GM18861 (cell line): ENCODE measurements around the gene VGLL3.
"Not testable (repeated sequence)": the region's sequence is repeated elsewhere in the genome, so short reads cannot be mapped to it uniquely, and the experiment has no call there.

ENCODE experiments used
- ATAC-seq: cut with Tn5 transposase; IDR thresholded peaks from one replicate; pipeline ENCODE4 v1.9.1; 2021; ENCODE audit not compliant: unreplicated experiment

The VGLL3 gene

GRCh38 chr3:86990734-86991481 is at the start of gene VGLL3:
Gene VGLL3 (minus strand): TSS chr3:86991149. CDS start chr3:86990743, 406 bp downstream.
- ATAC-seq: no peak

GRCh38 chr3:87037652-87038051 is 46.7 kb upstream of the VGLL3 start:
- no peak for ATAC-seq

GRCh38 chr3:87036671-87037070 is 45.7 kb upstream of the VGLL3 start:
- no peak for ATAC-seq

- no peak for ATAC-seq
Observed at GRCh38 chr3:87035339-87035738, 44.4 kb upstream of the VGLL3 start.

GRCh38 chr3:87033205-87033604 is 42.3 kb upstream of the VGLL3 start:
- ATAC-seq: no peak

- ATAC-seq: no peak
Observed at GRCh38 chr3:87025661-87026645, 35.0 kb upstream of the VGLL3 start.

GRCh38 chr3:87017370-87017769 is 26.4 kb upstream of the VGLL3 start:
- ATAC-seq: not testable (repeated sequence)

- ATAC-seq: no peak
Observed at GRCh38 chr3:87009271-87009670, 18.3 kb upstream of the VGLL3 start.

- ATAC-seq: no peak
Observed at GRCh38 chr3:87006844-87007439, 16.0 kb upstream of the VGLL3 start.

GRCh38 chr3:87004883-87005282 is 13.9 kb upstream of the VGLL3 start:
- no peak for ATAC-seq

GRCh38 chr3:87002346-87002745 is 11.4 kb upstream of the VGLL3 start:
- no peak for ATAC-seq

GRCh38 chr3:87001473-87002098 is 10.6 kb upstream of the VGLL3 start:
- ATAC-seq: no peak

- ATAC-seq: no peak
Observed at GRCh38 chr3:87000940-87001339, 10.0 kb upstream of the VGLL3 start.

- no peak for ATAC-seq
Observed at GRCh38 chr3:86998569-86998968, 7.6 kb upstream of the VGLL3 start.

GRCh38 chr3:86996261-86996955 is 5.5 kb upstream of the VGLL3 start:
- no peak for ATAC-seq

- no peak for ATAC-seq
Observed at GRCh38 chr3:86995537-86995936, 4.6 kb upstream of the VGLL3 start.

- ATAC-seq: no peak
Observed at GRCh38 chr3:86993704-86994103, 2.8 kb upstream of the VGLL3 start.

GRCh38 chr3:86991840-86992435 is 989 bp upstream of the VGLL3 start:
- ATAC-seq: no peak

GRCh38 chr3:86991482-86991815 is 500 bp upstream of the VGLL3 start:
- no peak for ATAC-seq

- ATAC-seq: no peak
Observed at GRCh38 chr3:86990012-86990733, 776 bp downstream of the VGLL3 start.
